SHP77 (cell line): ENCODE results near the gene RGS2.

ENCODE experiments used
- DNase-seq, 2 experiments: peaks; one replicate each; lab custom pipeline; 2025; lab: John Stamatoyannopoulos, UW

Gene RGS2

GRCh38 chr1:192830595-192831246 is 21.9 kb downstream of the RGS2 start:
- no peak for DNase-seq

- no peak for DNase-seq
These were observed 23.0 kb downstream of the RGS2 start for GRCh38 chr1:192831706-192832355.

GRCh38 chr1:192832492-192832891 is 23.7 kb downstream of the RGS2 start:
- no peak for DNase-seq

- no peak for DNase-seq
These were observed 26.3 kb downstream of the RGS2 start for GRCh38 chr1:192835116-192835515.

- no peak for DNase-seq
These were observed 30.6 kb downstream of the RGS2 start for GRCh38 chr1:192839162-192840066.

- DNase-seq: no peak
These were observed 35.5 kb downstream of the RGS2 start for GRCh38 chr1:192844360-192844759.

GRCh38 chr1:192846950-192847349 is 38.1 kb downstream of the RGS2 start:
- DNase-seq: no peak

- no peak for DNase-seq
These were observed 40.2 kb downstream of the RGS2 start for GRCh38 chr1:192849011-192849410.

GRCh38 chr1:192849442-192849841 is 40.6 kb downstream of the RGS2 start:
- no peak for DNase-seq

GRCh38 chr1:192852001-192852947 is 43.4 kb downstream of the RGS2 start:
- no peak for DNase-seq

- no peak for DNase-seq
These were observed 49.6 kb downstream of the RGS2 start for GRCh38 chr1:192858456-192858855.

- no peak for DNase-seq
These were observed 51.0 kb downstream of the RGS2 start for GRCh38 chr1:192859808-192860207.

- no peak for DNase-seq
These were observed 51.8 kb downstream of the RGS2 start for GRCh38 chr1:192860478-192861185.

- DNase-seq: no peak
These were observed 53.0 kb downstream of the RGS2 start for GRCh38 chr1:192861860-192862259.
